CD8-positive, alpha-beta memory T cell (primary cell): ENCODE results near the gene CFAP90. TPM values are rescaled to one million over a fixed set of nuclear protein-coding genes. Genes with fewer than 3 reads are reported as not detected.

Source experiments
- CTCF ChIA-PET: fragments of 350-600 bp; sonication (Branson Sonifier 250); formaldehyde crosslinking; loops from one replicate; lab custom pipeline; 2021; ENCODE audit warnings: antibody characterized with exemption; lab: Charles Lee
- POLR2A ChIA-PET: fragments of 350-600 bp; sonication (Branson Sonifier 250); formaldehyde crosslinking; loops from one replicate; lab custom pipeline; 2021; ENCODE audit warnings: antibody characterized with exemption; lab: Charles Lee
- DNase-seq, 5 donors: peaks; one replicate each; pipeline versions ENCODE4 v3.0.0 to v3.0.0-alpha.2; 2020 to 2022; ENCODE audit warnings: mixed read lengths in 1 of 5
- H3K27ac ChIP-seq: one replicate; pipeline ENCODE4 v1.7.0; 2013; ENCODE audit warnings: low read depth, mild to moderate bottlenecking, low read length, moderate library complexity
- H3K27me3 ChIP-seq: 2 replicates; pipeline ENCODE4 v1.7.0; 2013; ENCODE audit warnings: low read length, mild to moderate bottlenecking; ENCODE audit not compliant: insufficient read depth, poor library complexity, severe bottlenecking
- H3K36me3 ChIP-seq: 2 replicates; pipeline ENCODE4 v1.7.0; 2013; ENCODE audit warnings: mild to moderate bottlenecking, low read length, moderate library complexity; ENCODE audit not compliant: insufficient read depth
- H3K4me1 ChIP-seq: 2 replicates; pipeline ENCODE4 v1.7.0; 2013; ENCODE audit warnings: mild to moderate bottlenecking, low read length, moderate library complexity; ENCODE audit not compliant: insufficient read depth
- H3K4me3 ChIP-seq: 2 replicates; pipeline ENCODE4 v1.7.0; 2013; ENCODE audit warnings: mild to moderate bottlenecking, low read length
- H3K9me3 ChIP-seq: 2 replicates; pipeline ENCODE4 v1.7.0; 2013; ENCODE audit warnings: mild to moderate bottlenecking, low read length
- H3K27ac Mint-ChIP-seq, 8 donors: one replicate each; pipeline ENCODE4 v1.8.0; 2020 to 2021; ENCODE audit warnings: mixed read lengths in 8 of 8, mild to moderate bottlenecking in 6 of 8, inconsistent platforms in 3 of 8, moderate library complexity in 3 of 8
- H3K27me3 Mint-ChIP-seq, 2 donors: one replicate each; pipeline ENCODE4 v1.8.0; 2020 to 2021; ENCODE audit warnings: mixed read lengths in 2 of 2, mild to moderate bottlenecking in 1 of 2, moderate library complexity in 1 of 2
- H3K36me3 Mint-ChIP-seq, 3 donors: one replicate each; pipeline ENCODE4 v1.8.0; 2020 to 2021; ENCODE audit warnings: mixed read lengths in 3 of 3, inconsistent platforms in 1 of 3, mild to moderate bottlenecking in 1 of 3
- H3K4me1 Mint-ChIP-seq, 3 donors: one replicate each; pipeline ENCODE4 v1.8.0; 2020 to 2021; ENCODE audit warnings: mixed read lengths in 3 of 3, inconsistent platforms in 1 of 3, mild to moderate bottlenecking in 1 of 3
- H3K4me3 Mint-ChIP-seq, 7 donors: one replicate each; pipeline ENCODE4 v1.8.0; 2020 to 2021; ENCODE audit warnings: mixed read lengths in 7 of 7, mild to moderate bottlenecking in 6 of 7, moderate library complexity in 4 of 7, inconsistent platforms in 2 of 7
- H3K9me3 Mint-ChIP-seq, 5 donors: one replicate each; pipeline ENCODE4 v1.8.0; 2020 to 2022; ENCODE audit warnings: mixed read lengths in 5 of 5, mild to moderate bottlenecking in 3 of 5, moderate library complexity in 2 of 5, inconsistent platforms in 1 of 5
- polyA plus RNA-seq: library from polyadenylated mRNA; unstranded; fragments of 300-500 nt; fragmentation: Illumina TruSeq; gene quantifications from one replicate; pipeline ENCODE4 v1.2.3, GENCODE V29; 2021
- total RNA-seq, 2 experiments: library from RNA; stranded (reverse); gene quantifications; one replicate each; pipeline ENCODE4 v1.2.3, GENCODE V29; 2021

Gene CFAP90
- total and polyA plus RNA-seq, 3 experiments from 2014 or later = not detected

- ChIA-PET CTCF (interaction anchor here (1.4 kb wide), 1 partner anchor 44 kb away, joined by 3 read pairs; no protein-coding TSS in a partner anchor), POLR2A (no interaction called here)
- Histone ChIP-seq H3K9me3 (no peaks in the 10 kb centered on the region), H3K27ac (no peak overlapping the region), H3K4me1 (no peaks in the 10 kb centered on the region), H3K4me3 (no peak overlapping the region), H3K36me3 (no peaks in the 10 kb centered on the region), H3K27me3 (peaks cover 4% of the 10 kb centered on the region)
- Mint-ChIP-seq H3K4me1 (peaks cover 0 to 4% (median 4%) of the 10 kb centered on the region in 3 donors), H3K9me3 (peaks cover 0 to 2% (median 0%) of the 10 kb centered on the region in 5 donors), H3K36me3 (no peaks in the 10 kb centered on the region), H3K27me3 (peaks cover 32 to 57% of the 10 kb centered on the region in 2 donors), H3K27ac (peak overlapping the region in 1 of 8 donors; percentile 52), H3K4me3 (no peak overlapping the region)
- no peak for DNase-seq
Observed at GRCh38 chr5:7816535-7816901, 34.4 kb downstream of the CFAP90 start.

- peaks cover 0 to 4% (median 4%) of the 10 kb centered on the region in 3 donors for H3K4me1 Mint-ChIP-seq
- H3K27ac Mint-ChIP-seq = no peak overlapping the region
- no peaks in the 10 kb centered on the region for H3K36me3 Mint-ChIP-seq
- DNase-seq = peak; percentile 10 to 60 (median 31)
- Histone ChIP-seq H3K27ac (no peak overlapping the region), H3K4me3 (no peak overlapping the region), H3K27me3 (peaks cover 4% of the 10 kb centered on the region), H3K9me3 (no peaks in the 10 kb centered on the region), H3K4me1 (no peaks in the 10 kb centered on the region), H3K36me3 (no peaks in the 10 kb centered on the region)
- H3K27me3 Mint-ChIP-seq = peaks cover 32 to 54% of the 10 kb centered on the region in 2 donors
- POLR2A ChIA-PET = no interaction called here
- H3K9me3 Mint-ChIP-seq = peaks cover 0 to 2% (median 0%) of the 10 kb centered on the region in 5 donors
- no peak overlapping the region for H3K4me3 Mint-ChIP-seq
- CTCF ChIA-PET = interaction anchor here (1.4 kb wide), 1 partner anchor 44 kb away, joined by 3 read pairs; no protein-coding TSS in a partner anchor
Observed at GRCh38 chr5:7815892-7816534, 34.9 kb downstream of the CFAP90 start.

GRCh38 chr5:7814816-7815215, 36.1 kb downstream of the CFAP90 start:
- Mint-ChIP-seq H3K36me3 (no peaks in the 10 kb centered on the region), H3K27ac (no peak overlapping the region), H3K4me3 (no peak overlapping the region), H3K9me3 (peaks cover 0 to 2% (median 0%) of the 10 kb centered on the region in 5 donors), H3K27me3 (peaks cover 31 to 60% of the 10 kb centered on the region in 2 donors), H3K4me1 (peaks cover 0 to 4% (median 4%) of the 10 kb centered on the region in 3 donors)
- no peaks in the 10 kb centered on the region for H3K36me3 ChIP-seq
- DNase-seq = no peak
- H3K4me3 ChIP-seq = no peak overlapping the region
- CTCF ChIA-PET = interaction anchor here (1.1 kb wide), 1 partner anchor 10 kb away, joined by 4 read pairs; no protein-coding TSS in a partner anchor
- no peak overlapping the region for H3K27ac ChIP-seq
- no peaks in the 10 kb centered on the region for H3K4me1 ChIP-seq
- H3K9me3 ChIP-seq = no peaks in the 10 kb centered on the region
- POLR2A ChIA-PET = no interaction called here
- peaks cover 4% of the 10 kb centered on the region for H3K27me3 ChIP-seq

- H3K27ac ChIP-seq = no peak overlapping the region
- peaks cover 0 to 2% (median 0%) of the 10 kb centered on the region in 5 donors for H3K9me3 Mint-ChIP-seq
- no peak overlapping the region for H3K27ac Mint-ChIP-seq
- H3K27me3 Mint-ChIP-seq = peaks cover 26 to 55% of the 10 kb centered on the region in 2 donors
- no peak overlapping the region for H3K4me3 ChIP-seq
- H3K27me3 ChIP-seq = peaks cover 4% of the 10 kb centered on the region
- no peaks in the 10 kb centered on the region for H3K36me3 Mint-ChIP-seq
- peaks cover 0 to 4% (median 4%) of the 10 kb centered on the region in 3 donors for H3K4me1 Mint-ChIP-seq
- ChIA-PET POLR2A (no interaction called here), CTCF (no interaction called here)
- no peaks in the 10 kb centered on the region for H3K4me1 ChIP-seq
- no peak overlapping the region for H3K4me3 Mint-ChIP-seq
- DNase-seq = no peak
- no peaks in the 10 kb centered on the region for H3K9me3 ChIP-seq
- no peaks in the 10 kb centered on the region for H3K36me3 ChIP-seq
Observed at GRCh38 chr5:7813576-7813975, 37.4 kb downstream of the CFAP90 start.

- Histone ChIP-seq H3K9me3 (no peaks in the 10 kb centered on the region), H3K4me3 (no peak overlapping the region), H3K36me3 (no peaks in the 10 kb centered on the region), H3K27me3 (peaks cover 4% of the 10 kb centered on the region), H3K27ac (no peak overlapping the region), H3K4me1 (no peaks in the 10 kb centered on the region)
- POLR2A ChIA-PET = no interaction called here
- Mint-ChIP-seq H3K36me3 (no peaks in the 10 kb centered on the region), H3K27me3 (peaks cover 26 to 55% of the 10 kb centered on the region in 2 donors), H3K27ac (no peak overlapping the region), H3K4me3 (no peak overlapping the region), H3K4me1 (peaks cover 0 to 4% (median 4%) of the 10 kb centered on the region in 3 donors), H3K9me3 (peaks cover 0 to 2% (median 0%) of the 10 kb centered on the region in 5 donors)
- CTCF ChIA-PET = no interaction called here
- DNase-seq = no peak
Observed at GRCh38 chr5:7813007-7813406, 37.9 kb downstream of the CFAP90 start.

GRCh38 chr5:7811715-7812114, 39.2 kb downstream of the CFAP90 start:
- CTCF ChIA-PET = no interaction called here

GRCh38 chr5:7808998-7809397, 41.9 kb downstream of the CFAP90 start:
- no peak overlapping the region for H3K27ac Mint-ChIP-seq
- H3K4me3 Mint-ChIP-seq = no peak overlapping the region
- peaks cover 3 to 41% of the 10 kb centered on the region in 2 donors for H3K27me3 Mint-ChIP-seq
- Histone ChIP-seq H3K9me3 (no peaks in the 10 kb centered on the region), H3K4me3 (no peak overlapping the region), H3K27ac (no peak overlapping the region), H3K36me3 (no peaks in the 10 kb centered on the region), H3K4me1 (no peaks in the 10 kb centered on the region), H3K27me3 (no peaks in the 10 kb centered on the region)
- no peaks in the 10 kb centered on the region for H3K36me3 Mint-ChIP-seq
- ChIA-PET CTCF (no interaction called here), POLR2A (no interaction called here)
- peaks cover 0 to 2% (median 0%) of the 10 kb centered on the region in 5 donors for H3K9me3 Mint-ChIP-seq
- H3K4me1 Mint-ChIP-seq = no peaks in the 10 kb centered on the region
- DNase-seq = no peak

More at GRCh38 chr5:7811715-7812114, 39.2 kb downstream of the CFAP90 start:
- H3K27me3 ChIP-seq = peaks cover 4% of the 10 kb centered on the region
- POLR2A ChIA-PET = no interaction called here
- Mint-ChIP-seq H3K9me3 (peaks cover 0 to 2% (median 0%) of the 10 kb centered on the region in 5 donors), H3K27me3 (peaks cover 22 to 57% of the 10 kb centered on the region in 2 donors), H3K4me1 (peaks cover 0 to 4% (median 3%) of the 10 kb centered on the region in 3 donors), H3K27ac (no peak overlapping the region), H3K4me3 (no peak overlapping the region), H3K36me3 (no peaks in the 10 kb centered on the region)
- H3K27ac ChIP-seq = no peak overlapping the region
- no peak for DNase-seq
- H3K4me1 ChIP-seq = no peaks in the 10 kb centered on the region
- no peak overlapping the region for H3K4me3 ChIP-seq
- no peaks in the 10 kb centered on the region for H3K36me3 ChIP-seq
- H3K9me3 ChIP-seq = no peaks in the 10 kb centered on the region

- Histone ChIP-seq H3K9me3 (no peaks in the 10 kb centered on the region), H3K27ac (no peak overlapping the region), H3K36me3 (no peaks in the 10 kb centered on the region), H3K4me1 (no peaks in the 10 kb centered on the region), H3K4me3 (no peak overlapping the region), H3K27me3 (no peaks in the 10 kb centered on the region)
- H3K27me3 Mint-ChIP-seq = peaks cover 0 to 11% of the 10 kb centered on the region in 2 donors
- DNase-seq = no peak
- H3K36me3 Mint-ChIP-seq = no peaks in the 10 kb centered on the region
- no peak overlapping the region for H3K27ac Mint-ChIP-seq
- CTCF ChIA-PET = no interaction called here
- POLR2A ChIA-PET = no interaction called here
- no peaks in the 10 kb centered on the region for H3K4me1 Mint-ChIP-seq
- H3K9me3 Mint-ChIP-seq = no peaks in the 10 kb centered on the region
- no peak overlapping the region for H3K4me3 Mint-ChIP-seq
Observed at GRCh38 chr5:7805379-7805778, 45.6 kb downstream of the CFAP90 start.
